HT1080 (cell line): Measurements from ENCODE around the gene PCBP3. TPM values are rescaled to one million over a fixed set of nuclear protein-coding genes. Genes with fewer than 3 reads are reported as not detected.

ENCODE experiments used
- DNase-seq: peaks from one replicate; pipeline ENCODE4 v3.0.0-alpha.2; 2015; ENCODE audit warnings: low read depth
- total RNA-seq: library from RNA; depleted of rRNA; stranded (reverse); fragments of >200 nt; shearing (Covaris generic); gene quantifications from 2 replicates; pipeline ENCODE4 v1.2.3, GENCODE V29; 2014

Gene PCBP3
- total RNA-seq, 1 experiment from 2014 or later = not detected

DNA sequence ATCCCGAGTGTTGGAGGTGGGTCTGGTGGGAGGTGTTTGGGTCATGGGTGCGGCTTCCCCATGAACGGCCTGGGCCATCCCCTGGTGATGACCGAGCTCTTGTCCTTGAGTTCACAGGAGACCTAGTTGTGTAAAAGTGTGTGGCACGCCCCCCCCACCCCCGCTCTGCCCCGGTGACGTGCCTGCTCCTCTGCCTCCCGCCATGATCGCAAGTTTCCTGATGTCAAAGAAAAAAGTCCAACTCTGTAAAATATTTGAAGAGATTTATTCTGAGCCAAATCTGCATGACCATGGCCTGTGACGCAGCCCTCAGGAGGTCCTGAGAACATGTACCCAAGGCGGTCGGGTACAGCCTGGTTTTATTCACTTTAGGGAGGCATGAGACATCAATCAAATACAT, 212.9 kb downstream of the PCBP3 start:
- DNase-seq = no peak

GRCh38 chr21:45856906-45857305, 213.4 kb downstream of the PCBP3 start:
- no peak for DNase-seq

DNA sequence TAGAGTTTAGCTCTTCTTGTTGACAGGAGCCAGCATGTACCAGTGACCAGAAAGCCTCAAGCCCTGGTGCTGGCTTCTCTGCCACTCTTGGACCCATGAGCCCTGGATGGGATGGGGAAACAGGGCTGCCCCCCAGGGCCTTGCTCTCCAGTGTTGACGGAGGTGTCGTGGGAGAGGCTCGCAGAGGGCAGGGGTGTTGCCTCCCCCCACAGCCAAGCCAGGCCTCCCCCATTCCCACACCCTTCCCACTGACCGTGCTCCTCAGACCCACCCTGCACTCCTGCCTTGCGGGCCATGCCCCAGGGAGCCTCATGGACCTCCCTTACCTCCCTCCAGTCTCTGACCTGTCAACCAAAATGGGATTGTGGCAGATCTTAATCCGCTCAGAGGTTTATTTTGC, 214.2 kb downstream of the PCBP3 start:
- no peak for DNase-seq

GRCh38 chr21:45858180-45858579, 214.7 kb downstream of the PCBP3 start:
- DNase-seq = no peak

- DNase-seq = no peak
Measured at GRCh38 chr21:45859041-45859761, 215.7 kb downstream of the PCBP3 start.

GRCh38 chr21:45859762-45860357, 216.3 kb downstream of the PCBP3 start:
- no peak for DNase-seq

GRCh38 chr21:45860493-45861155, 217.1 kb downstream of the PCBP3 start:
- no peak for DNase-seq

DNA sequence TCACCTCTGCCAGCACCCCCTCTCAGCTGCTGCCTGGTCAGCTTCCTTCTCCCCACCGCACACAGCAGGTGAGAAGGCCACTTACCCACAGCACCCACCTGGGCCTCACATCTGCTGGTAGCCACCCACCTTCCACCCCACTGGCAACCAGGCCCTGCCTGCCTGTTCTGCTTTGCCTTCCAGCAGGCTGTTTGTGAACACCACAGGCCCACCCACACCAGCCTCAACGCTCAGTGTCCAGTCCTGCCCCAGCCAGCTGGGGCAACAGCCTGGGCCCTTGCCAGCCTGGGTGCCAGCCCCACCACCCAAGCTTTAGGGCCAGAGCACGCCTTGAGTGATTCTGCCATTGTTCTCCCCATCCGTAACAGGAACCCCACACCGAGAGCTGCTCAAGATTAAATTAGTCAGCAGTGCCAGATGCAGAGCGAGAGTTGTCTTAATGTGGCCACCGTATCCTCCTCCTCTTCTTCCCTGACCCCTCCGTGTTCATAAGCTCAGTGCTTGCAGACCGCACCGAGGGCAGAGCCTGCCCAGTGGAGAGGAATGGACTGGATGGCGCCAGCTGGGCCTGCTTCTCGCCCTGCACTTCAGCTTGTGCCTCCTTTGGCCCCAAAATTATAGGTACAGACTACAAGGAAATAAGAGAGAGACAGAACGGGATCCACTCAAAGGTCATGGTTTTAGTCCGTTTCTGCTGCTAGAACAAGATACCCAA, 217.8 kb downstream of the PCBP3 start:
- no peak for DNase-seq

GRCh38 chr21:45862543-45863207, 219.2 kb downstream of the PCBP3 start:
- DNase-seq = no peak

GRCh38 chr21:45863267-45863666, 219.7 kb downstream of the PCBP3 start:
- DNase-seq = no peak

GRCh38 chr21:45863751-45864150, 220.2 kb downstream of the PCBP3 start:
- DNase-seq = no peak

- DNase-seq = peak; percentile 39
Measured at GRCh38 chr21:45864436-45864835, 220.9 kb downstream of the PCBP3 start.

DNA sequence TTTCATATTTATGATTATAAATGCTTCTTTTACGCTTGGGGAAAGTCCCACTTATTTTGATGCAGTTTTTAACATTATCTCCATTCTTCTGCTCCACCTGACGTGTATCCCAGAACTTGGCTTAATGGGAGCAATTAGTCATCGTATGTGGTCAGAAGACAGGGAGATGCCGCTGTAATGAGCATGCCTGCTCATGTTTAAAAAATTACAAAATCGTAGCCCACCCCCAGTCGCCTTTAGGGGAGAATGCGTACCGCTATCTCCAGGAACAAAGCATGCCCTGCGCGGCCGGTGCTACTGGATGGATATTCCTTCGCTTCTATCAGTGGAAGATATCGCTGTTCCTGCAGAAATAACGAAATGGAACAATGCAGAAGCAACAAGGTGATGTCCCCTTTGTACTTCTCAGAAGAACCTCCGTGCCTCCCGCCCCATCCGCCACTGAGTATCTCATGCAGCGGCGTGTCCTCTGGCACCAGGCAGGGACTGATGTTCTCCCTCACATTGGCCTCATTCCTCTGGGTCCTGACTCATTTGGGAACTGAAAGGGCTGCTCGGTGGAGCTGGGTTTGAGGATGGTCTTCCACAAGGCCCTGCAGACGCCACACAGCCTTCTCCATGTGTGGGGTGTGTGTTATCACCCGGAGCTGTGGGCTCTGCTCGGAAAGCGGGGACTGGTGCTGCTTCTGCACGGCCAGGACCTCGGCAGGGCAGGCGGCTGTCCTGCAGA, 221.7 kb downstream of the PCBP3 start:
- DNase-seq = peak; percentile 88

DNA sequence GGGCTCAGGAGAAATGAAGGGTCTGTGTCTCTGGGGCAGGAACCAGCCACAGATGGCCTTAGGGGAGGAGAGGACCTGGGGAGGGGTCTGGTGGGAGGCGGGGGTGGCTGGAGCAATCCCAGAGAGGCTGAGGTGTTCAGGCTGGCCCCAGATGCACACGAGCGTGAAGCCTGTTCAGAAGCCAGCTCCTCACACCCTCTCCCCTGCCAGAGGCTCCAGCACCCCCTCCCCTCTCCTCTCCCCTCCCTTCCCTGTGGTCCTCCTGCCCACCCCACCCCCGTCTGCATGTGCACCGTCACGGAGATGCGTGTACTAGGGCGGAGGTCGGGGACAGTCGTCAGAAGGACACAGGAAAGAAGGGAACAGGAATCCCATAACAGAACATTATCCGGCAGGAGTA, 223.0 kb downstream of the PCBP3 start:
- DNase-seq = no peak

GRCh38 chr21:45867041-45867666, 223.6 kb downstream of the PCBP3 start:
- no peak for DNase-seq

DNA sequence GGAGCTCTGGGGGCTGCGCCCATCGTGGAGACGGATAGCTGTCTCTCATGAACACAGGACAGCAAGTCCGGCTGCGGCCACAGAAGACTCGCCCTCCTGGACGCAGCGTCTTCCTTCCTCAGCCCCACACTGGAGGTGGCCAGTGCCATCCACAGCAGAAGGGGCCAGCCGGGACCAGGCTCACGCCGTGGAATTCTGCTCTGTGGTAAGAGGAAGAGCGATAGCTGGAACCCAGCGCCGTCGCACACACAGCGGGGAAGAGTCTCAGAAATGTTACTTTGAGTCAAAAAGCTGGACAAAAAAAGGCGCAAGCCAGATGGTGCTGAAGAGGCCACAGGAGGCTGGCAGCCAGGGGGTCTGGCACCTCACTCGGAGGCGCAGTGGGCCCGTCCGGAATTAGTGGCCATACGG, 224.2 kb downstream of the PCBP3 start:
- no peak for DNase-seq

GRCh38 chr21:45868086-45868485, 224.6 kb downstream of the PCBP3 start:
- DNase-seq = no peak

- no peak for DNase-seq
Measured at GRCh38 chr21:45868488-45868887, 225.0 kb downstream of the PCBP3 start.

GRCh38 chr21:45869121-45870007, 225.8 kb downstream of the PCBP3 start:
- peak; percentile 44 for DNase-seq
